OCI-LY3 (cell line): Measurements from ENCODE around the gene PKP3.

Experiments
- H2AFZ ChIP-seq: fragments of 200-600, 300-600 bp; shearing (Covaris generic); 2 replicates; pipeline ENCODE4 v1.6.0; 2014; ENCODE audit warnings: antibody characterized with exemption, low read depth, low read length
- H3K27ac ChIP-seq: fragments of 200-600, 300-600 bp; sonication (generic); 2 replicates; pipeline ENCODE4 v1.5.1; 2014; ENCODE audit warnings: mild to moderate bottlenecking, low read length, moderate library complexity, mixed read lengths
- H3K27me3 ChIP-seq: fragments of 200-600, 300-600 bp; sonication (generic); 2 replicates; pipeline ENCODE4 v1.6.1; 2014; ENCODE audit warnings: low read depth, low read length, mixed read lengths
- H3K36me3 ChIP-seq: fragments of 200-600, 300-600 bp; sonication (generic); replicated peaks from 2 replicates; pipeline ENCODE3; 2014; ENCODE audit warnings: low read depth, low read length, mixed read lengths
- H3K4me1 ChIP-seq: fragments of 300-600, 200-600 bp; sonication (generic); 2 replicates; pipeline ENCODE4 v1.6.1; 2014; ENCODE audit warnings: low read length, mixed read lengths
- H3K4me2 ChIP-seq: fragments of 200-600, 300-600 bp; sonication (generic); 2 replicates; pipeline ENCODE4 v1.6.1; 2014; ENCODE audit warnings: low read length, mixed read lengths
- H3K4me3 ChIP-seq: fragments of 300-600, 200-600 bp; sonication (generic); 2 replicates; pipeline ENCODE4 v1.5.1; 2014; ENCODE audit warnings: antibody characterized with exemption, mild to moderate bottlenecking, low read length, moderate library complexity
- H3K79me2 ChIP-seq: fragments of 300-600, 200-600 bp; shearing (Covaris generic); 2 replicates; pipeline ENCODE4 v1.6.1; 2014; ENCODE audit warnings: mild to moderate bottlenecking, low read length, mixed read lengths
- H3K9ac ChIP-seq: fragments of 300-600, 200-600 bp; shearing (Covaris generic); 2 replicates; pipeline ENCODE4 v1.6.0; 2014; ENCODE audit warnings: mild to moderate bottlenecking, low read length, moderate library complexity
- H3K9me3 ChIP-seq: fragments of 200-600, 300-600 bp; shearing (Covaris generic); 2 replicates; pipeline ENCODE4 v1.6.1; 2014; ENCODE audit warnings: low read length, mixed read lengths; ENCODE audit not compliant: insufficient read depth
- H4K20me1 ChIP-seq: fragments of 200-600, 300-600 bp; sonication (generic); 2 replicates; pipeline ENCODE4 v1.6.1; 2016; ENCODE audit warnings: low read length, mixed read lengths; ENCODE audit not compliant: insufficient read depth
- CTCF ChIP-seq: fragments of 200-600, 300-600 bp; sonication (generic); IDR thresholded peaks from 2 replicates; pipeline ENCODE4 v1.5.1; 2014; ENCODE audit warnings: antibody characterized with exemption, low read length, low read depth
- EZH2phosphoT487 ChIP-seq: fragments of 200-600 bp; shearing (Covaris generic); IDR thresholded peaks from 2 replicates; pipeline ENCODE4 v1.6.1; 2018; ENCODE audit warnings: antibody characterized with exemption, mixed run types, low read depth

The PKP3 gene

GRCh38 chr11:403021-403760 lies 9.2 kb downstream of the PKP3 start:
- H2AFZ ChIP-seq, result no peak overlapping the region

GRCh38 chr11:403761-404431 lies 9.9 kb downstream of the PKP3 start:
- no peak overlapping the region for H3K27ac ChIP-seq
- no peak overlapping the region for H3K4me2 ChIP-seq
- no peaks in the 10 kb centered on the region for H3K9me3 ChIP-seq
- no peaks in the 10 kb centered on the region for H3K27me3 ChIP-seq
- TF ChIP-seq CTCF (no peak), EZH2phosphoT487 (no peak)
- no peak overlapping the region for H3K4me3 ChIP-seq
- no peaks in the 10 kb centered on the region for H4K20me1 ChIP-seq
- no peaks in the 10 kb centered on the region for H3K36me3 ChIP-seq
- H2AFZ ChIP-seq, result no peak overlapping the region
- H3K79me2 ChIP-seq, result no peaks in the 10 kb centered on the region
- H3K9ac ChIP-seq, result no peak overlapping the region
- no peaks in the 10 kb centered on the region for H3K4me1 ChIP-seq

More at GRCh38 chr11:403021-403760, 9.2 kb downstream of the PKP3 start:
- Histone ChIP-seq H3K9me3 (no peaks in the 10 kb centered on the region), H3K4me1 (no peaks in the 10 kb centered on the region), H4K20me1 (no peaks in the 10 kb centered on the region), H3K79me2 (no peaks in the 10 kb centered on the region), H3K27ac (no peak overlapping the region), H3K27me3 (no peaks in the 10 kb centered on the region), H3K9ac (no peak overlapping the region), H3K4me2 (no peak overlapping the region), H3K4me3 (no peak overlapping the region), H3K36me3 (no peaks in the 10 kb centered on the region)
- TF ChIP-seq CTCF (no peak), EZH2phosphoT487 (no peak)

- Histone ChIP-seq H3K36me3 (no peaks in the 10 kb centered on the region), H3K9me3 (no peaks in the 10 kb centered on the region), H3K27me3 (no peaks in the 10 kb centered on the region), H3K4me1 (no peaks in the 10 kb centered on the region), H3K4me2 (no peak overlapping the region), H3K27ac (no peak overlapping the region), H3K79me2 (no peaks in the 10 kb centered on the region), H4K20me1 (no peaks in the 10 kb centered on the region), H3K9ac (no peak overlapping the region), H2AFZ (no peak overlapping the region), H3K4me3 (no peak overlapping the region)
- TF ChIP-seq EZH2phosphoT487 (no peak), CTCF (no peak)
Measured at GRCh38 chr11:404551-405264, 10.7 kb downstream of the PKP3 start.
